ENCODE data around the gene TLE4.

DNA sequence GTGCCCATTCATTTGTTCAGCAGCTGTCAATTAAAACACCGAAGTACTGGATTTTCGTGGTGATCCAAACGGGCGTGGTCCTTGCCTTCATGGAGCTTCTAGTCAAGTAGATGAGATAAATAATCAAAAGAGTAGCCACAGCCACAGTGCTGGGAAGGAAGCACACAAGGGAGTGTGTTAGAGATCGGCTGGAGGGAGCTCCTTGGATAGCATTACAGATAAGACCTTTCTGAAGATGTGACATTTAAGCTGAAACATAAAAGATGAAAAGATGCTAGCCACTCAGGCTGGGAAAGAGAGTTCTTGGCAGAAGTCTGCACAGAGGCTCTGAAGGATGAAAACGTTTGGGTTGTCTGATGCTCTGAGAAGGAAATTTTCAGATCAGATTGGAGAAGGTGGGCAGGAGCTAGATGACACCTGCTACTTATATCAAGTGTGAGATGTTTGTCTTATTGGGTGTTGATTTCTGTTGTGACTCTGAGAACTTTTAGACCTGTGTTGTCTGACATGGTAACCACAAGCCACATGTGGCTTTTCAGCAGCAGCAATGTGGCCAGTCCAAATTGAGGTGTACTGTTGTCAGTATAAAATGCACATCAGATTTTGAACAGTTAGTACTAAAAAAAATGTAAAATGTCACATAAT lies 123.9 kb downstream of the TLE4 start:
- TF ChIP-seq, protein P1, sequence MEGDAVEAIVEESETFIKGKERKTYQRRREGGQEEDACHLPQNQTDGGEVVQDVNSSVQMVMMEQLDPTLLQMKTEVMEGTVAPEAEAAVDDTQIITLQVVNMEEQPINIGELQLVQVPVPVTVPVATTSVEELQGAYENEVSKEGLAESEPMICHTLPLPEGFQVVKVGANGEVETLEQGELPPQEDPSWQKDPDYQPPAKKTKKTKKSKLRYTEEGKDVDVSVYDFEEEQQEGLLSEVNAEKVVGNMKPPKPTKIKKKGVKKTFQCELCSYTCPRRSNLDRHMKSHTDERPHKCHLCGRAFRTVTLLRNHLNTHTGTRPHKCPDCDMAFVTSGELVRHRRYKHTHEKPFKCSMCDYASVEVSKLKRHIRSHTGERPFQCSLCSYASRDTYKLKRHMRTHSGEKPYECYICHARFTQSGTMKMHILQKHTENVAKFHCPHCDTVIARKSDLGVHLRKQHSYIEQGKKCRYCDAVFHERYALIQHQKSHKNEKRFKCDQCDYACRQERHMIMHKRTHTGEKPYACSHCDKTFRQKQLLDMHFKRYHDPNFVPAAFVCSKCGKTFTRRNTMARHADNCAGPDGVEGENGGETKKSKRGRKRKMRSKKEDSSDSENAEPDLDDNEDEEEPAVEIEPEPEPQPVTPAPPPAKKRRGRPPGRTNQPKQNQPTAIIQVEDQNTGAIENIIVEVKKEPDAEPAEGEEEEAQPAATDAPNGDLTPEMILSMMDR (IDR thresholded peaks at IDR 0.05) = no peak
- TF ChIP-seq POLR2AphosphoS5 (IDR thresholded peaks at IDR 0.05) = no peak
- no peak for TF ChIP-seq POLR2A (IDR thresholded peaks at IDR 0.05)

Measured in breast epithelium (tissue), 3 donors.